CMK (cell line): ENCODE data around the gene MT1B.

Experiments used
- DNase-seq: peaks from one replicate; pipeline ENCODE4 v3.0.0-alpha.2; 2010; ENCODE audit warnings: low read depth

MT1B gene

DNA sequence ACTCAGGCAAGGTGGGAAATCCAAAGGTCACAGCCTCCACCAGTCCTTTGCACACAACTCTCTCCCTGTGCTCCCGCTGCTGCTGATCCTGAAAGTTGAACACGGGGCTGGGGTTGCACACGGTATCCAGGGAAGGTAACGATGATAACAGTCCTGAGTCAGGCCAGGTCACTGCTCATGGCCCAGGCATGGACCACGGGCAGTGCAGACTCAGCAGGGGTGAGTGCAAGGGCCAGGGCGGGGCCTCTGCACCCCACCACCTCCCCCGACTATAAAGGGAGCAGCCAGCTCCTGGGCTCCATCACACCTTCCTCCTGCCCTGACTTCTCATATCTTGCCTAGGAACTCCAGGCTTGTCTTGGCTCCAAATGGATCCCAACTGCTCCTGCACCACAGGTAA, at the start of gene MT1B:
Gene MT1B (plus strand): TSS at position 301 of the 400 bp plus-strand sequence. CDS start 68 bp downstream, at position 369.
- no peak for DNase-seq

- no peak for DNase-seq
These were observed 48.1 kb upstream of the MT1B start for GRCh38 chr16:56603589-56603988.

GRCh38 chr16:56604966-56605365, 46.7 kb upstream of the MT1B start:
- DNase-seq: no peak

- DNase-seq: no peak
These were observed 46.2 kb upstream of the MT1B start for GRCh38 chr16:56605475-56605874.

GRCh38 chr16:56606071-56606475, 45.6 kb upstream of the MT1B start:
- DNase-seq: no peak

DNA sequence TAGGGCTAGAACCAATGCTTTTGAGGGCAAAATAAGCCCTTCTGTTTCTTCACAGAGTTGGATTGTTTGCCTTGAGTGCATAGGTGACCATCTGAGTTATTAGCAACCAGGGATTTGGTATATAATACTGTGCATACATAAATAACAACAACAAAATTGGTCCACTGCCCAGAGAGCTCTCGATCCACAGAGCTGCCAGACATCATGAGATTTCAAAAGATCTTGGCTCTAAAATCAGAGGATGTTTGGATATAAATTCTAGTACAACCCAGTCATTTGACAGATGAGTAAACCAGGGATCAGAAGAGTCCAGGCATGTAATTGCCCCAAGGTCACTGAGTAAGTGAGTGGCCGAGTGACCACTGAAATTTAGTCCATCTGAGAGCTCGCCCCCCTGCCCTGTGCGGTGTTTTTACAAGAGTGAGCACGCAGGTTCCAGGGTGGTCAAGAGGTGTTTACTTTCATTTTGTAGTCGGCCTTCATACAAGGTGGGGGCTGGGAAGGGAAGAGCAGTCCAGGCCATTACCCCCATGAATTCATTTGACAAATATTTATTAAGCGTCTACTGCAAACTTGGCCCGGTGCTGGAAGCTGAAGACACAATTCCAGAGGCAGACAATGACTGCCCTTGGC, 45.1 kb upstream of the MT1B start:
- no peak for DNase-seq

DNA sequence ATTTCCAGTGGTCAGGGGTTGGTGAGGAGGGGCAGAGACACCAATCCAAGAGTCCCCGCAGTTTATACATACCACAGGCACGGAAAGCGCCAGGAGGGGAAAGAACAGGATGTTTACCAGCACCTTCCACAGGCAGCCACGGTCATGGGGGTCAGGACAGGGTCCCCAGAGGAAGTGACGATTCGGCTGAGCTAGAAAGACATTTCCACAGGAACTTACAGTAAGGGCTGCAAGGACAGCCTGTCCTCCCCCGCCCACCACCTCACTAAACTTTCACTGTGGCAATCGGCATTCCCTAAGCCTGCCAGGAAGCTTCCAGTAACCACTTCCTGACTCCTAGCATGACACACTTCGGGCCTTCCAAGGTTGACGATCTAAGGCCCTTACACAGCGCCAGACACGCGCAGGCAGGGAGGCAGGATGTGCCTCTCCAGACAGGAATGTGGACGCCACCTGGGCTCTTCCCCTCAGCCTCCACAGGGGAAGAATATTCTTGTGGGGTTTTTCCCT, 44.5 kb upstream of the MT1B start:
- DNase-seq: no peak

DNA sequence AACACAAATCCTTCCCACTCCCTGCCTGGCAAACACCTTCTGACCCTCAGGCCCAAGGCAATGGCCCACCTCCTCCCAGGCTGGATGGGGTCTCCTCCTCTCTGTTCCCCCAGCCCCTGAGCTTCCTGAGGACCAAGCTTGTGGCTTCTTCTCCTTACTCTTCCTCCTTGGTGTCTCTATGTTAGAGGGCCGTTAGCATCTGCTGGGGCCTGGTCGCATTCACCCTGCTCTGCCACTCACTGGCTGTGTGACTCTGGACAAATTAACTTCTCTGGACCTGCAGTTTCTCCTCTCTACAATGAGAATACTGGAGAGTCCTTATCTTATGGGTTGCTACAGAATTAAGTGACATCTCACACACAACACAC, 44.0 kb upstream of the MT1B start:
- no peak for DNase-seq

DNA sequence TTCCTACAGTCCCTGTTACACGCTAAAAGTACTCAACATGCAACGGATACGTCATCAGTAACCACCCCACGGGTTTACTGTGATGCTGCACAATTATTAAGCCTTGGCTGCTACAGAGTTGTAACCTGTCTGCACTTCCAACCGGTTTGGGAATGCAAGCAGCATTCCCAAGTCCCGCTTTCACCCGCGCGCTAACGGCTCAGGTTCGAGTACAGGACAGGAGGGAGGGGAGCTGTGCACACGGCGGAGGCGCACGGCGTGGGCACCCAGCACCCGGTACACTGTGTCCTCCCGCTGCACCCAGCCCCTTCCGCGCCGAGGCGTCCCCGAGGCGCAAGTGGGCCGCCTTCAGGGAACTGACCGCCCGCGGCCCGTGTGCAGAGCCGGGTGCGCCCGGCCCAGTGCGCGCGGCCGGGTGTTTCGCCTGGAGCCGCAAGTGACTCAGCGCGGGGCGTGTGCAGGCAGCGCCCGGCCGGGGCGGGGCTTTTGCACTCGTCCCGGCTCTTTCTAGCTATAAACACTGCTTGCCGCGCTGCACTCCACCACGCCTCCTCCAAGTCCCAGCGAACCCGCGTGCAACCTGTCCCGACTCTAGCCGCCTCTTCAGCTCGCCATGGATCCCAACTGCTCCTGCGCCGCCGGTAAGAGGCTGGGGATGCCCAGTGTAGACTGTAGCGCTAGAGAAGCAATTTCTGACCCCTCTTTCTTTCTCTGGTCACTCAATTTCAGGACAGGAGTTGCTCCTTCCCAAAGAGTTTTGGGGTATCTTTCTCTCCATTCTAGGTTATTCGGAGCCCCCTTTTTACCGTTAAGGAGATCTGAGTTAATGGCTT, 43.4 kb upstream of the MT1B start, which contains the start of gene MT2A:
Gene MT2A (plus strand): TSS at position 542 of the 833 bp plus-strand sequence. CDS start 72 bp downstream, at position 614.
- peak; percentile 78 for DNase-seq

DNA sequence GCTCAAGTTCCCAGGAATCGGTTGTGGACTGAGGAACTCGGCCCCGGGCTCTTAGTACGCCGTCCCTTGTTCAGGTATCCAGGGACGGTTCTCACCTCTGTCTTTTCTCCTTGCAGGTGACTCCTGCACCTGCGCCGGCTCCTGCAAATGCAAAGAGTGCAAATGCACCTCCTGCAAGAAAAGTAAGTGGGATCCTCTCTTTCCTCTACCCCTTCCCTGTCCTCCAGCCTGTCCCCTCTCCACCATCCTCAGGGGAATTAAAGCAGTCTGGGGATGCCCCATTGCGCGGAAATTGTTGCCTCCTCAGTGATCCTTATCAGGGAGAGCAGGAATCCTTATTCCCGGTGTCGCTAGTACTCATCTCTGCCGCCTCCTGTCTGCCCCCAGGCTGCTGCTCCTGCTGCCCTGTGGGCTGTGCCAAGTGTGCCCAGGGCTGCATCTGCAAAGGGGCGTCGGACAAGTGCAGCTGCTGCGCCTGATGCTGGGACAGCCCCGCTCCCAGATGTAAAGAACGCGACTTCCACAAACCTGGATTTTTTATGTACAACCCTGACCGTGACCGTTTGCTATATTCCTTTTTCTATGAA, 42.7 kb upstream of the MT1B start:
- DNase-seq: no peak

- no peak for DNase-seq
These were observed 42.2 kb upstream of the MT1B start for GRCh38 chr16:56609463-56609921.

GRCh38 chr16:56610017-56610608, 41.6 kb upstream of the MT1B start:
- DNase-seq: no peak

DNA sequence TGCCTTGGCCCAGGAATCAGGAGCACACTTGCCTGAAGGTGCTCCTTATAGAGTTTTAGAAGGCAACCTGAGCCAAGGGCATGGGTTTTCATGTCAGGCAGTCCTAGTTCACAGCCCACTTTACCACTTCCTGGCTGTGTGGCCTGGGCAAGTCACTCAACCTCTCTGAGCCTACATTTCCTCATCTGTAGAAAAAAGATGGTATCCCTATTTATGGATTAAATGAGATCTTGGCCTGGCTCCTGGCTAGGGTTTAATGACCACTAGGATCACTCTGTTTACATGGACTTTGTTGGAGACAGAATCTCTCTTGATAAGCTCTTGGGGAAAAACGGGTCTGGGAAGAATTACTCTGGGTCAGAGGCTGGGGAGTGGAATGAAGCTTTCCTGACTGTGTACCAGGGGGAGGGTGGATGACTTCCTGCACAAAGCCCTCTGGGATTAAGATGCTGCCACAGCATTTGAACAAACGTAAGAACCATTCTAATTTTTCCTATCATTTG, 41.0 kb upstream of the MT1B start:
- no peak for DNase-seq

GRCh38 chr16:56611281-56611833, 40.3 kb upstream of the MT1B start:
- DNase-seq: no peak

- DNase-seq: no peak
These were observed 38.0 kb upstream of the MT1B start for GRCh38 chr16:56613706-56614105.

DNA sequence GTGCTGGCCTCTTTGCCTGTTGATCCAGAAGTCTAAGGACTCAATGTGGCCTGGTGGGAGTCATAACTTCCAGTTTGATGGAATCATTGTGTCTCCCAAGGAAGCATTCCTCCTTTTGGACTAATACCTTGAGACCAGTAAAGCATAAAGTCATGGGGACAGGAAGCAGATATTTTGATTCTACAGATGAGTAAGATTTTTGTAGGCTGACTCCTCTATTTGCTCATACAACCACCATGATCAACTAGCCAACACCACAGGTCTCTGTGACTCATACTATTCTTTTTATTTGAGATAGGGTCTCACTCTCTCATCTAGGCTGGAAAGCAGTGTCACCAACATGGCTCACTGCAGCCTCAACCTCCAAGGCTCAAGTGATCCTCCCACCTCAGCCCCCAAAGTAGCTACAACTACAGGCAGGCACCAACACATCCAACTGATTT, 37.1 kb upstream of the MT1B start:
- no peak for DNase-seq

DNA sequence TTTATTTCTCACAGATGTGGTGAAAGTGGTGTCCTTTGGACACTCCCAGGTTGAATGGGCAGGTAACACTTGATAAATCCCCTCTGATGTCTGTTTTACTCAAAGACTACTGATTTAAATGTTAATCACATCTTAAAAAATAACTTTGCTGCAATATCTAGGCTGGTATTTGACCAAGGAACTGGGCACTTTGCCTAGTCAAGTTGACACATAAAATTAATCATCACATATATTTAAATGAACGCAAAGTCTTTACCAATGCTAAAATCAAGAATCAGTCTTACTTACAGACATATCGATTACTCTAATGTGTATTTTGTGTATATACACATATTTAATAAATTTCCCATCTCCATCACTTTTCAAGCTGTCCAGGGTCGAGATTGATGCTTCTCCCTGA, 36.3 kb upstream of the MT1B start:
- DNase-seq: no peak

- DNase-seq: no peak
These were observed 35.0 kb upstream of the MT1B start for GRCh38 chr16:56616608-56617211.

DNA sequence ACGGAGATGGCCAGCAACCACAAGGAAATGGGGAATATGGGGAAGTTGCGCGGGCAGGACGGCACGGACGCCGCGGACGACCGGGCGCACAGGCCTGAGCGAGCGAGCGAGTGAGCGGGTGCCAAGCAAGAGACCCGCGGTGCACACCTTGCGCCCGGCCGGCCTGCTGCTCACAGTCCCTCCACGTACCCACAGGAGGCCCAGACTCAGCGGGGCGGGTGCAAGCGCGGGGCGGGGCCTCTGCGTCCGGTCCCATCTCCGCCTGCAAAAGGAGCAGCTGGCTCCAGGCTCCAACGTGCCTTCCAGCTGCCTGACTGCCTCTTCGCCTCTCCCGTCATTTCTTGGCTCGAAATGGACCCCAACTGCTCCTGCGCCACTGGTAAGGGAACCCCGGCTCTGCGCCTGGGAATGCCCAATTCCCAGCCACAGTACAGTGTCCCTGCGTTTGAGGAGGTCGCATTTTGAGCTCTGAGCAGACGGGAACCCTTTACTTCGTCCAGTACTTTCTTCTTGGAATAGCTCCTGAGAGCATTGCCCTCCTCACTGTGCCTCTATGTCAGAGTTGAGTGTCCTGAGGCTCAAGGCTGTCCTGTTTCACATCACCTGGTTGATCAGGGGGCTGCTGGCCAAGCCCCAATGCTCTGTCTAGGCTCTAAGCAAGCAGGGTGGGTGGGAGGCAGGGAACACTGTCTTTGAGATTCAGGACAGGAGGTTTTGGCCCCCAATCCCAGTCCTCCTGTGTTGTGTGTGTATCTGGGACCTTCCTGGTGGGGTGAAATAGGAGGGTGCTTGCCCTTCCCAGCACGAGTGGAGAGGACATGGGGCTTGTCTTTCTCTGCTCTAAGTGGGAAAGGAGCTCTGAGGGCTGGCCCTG, 34.2 kb upstream of the MT1B start:
- DNase-seq: no peak

- DNase-seq: no peak
These were observed 33.5 kb upstream of the MT1B start for GRCh38 chr16:56618138-56618537.
